Measurements from ENCODE around the gene TTC9.

Gene TTC9

GRCh38 chr14:70704960-70705359, 63.2 kb downstream of the TTC9 start:
- DNase-seq (ENCODE audit: low read depth), result no peak
- no peak overlapping the region for H3K4me3 ChIP-seq (ENCODE audit: low read depth, low read length)
- no peak for TF ChIP-seq CTCF (IDR thresholded peaks at IDR 0.05; ENCODE audit: low read depth, low read length, missing control alignments)

GRCh38 chr14:70706177-70706576, 64.5 kb downstream of the TTC9 start:
- no peak for DNase-seq (ENCODE audit: low read depth)
- no peak for TF ChIP-seq CTCF (IDR thresholded peaks at IDR 0.05; ENCODE audit: low read depth, low read length, missing control alignments)

GRCh38 chr14:70707138-70708038, 65.7 kb downstream of the TTC9 start:
- peak; percentile 55 for DNase-seq (ENCODE audit: low read depth)
- no peak overlapping the region for H3K4me3 ChIP-seq (ENCODE audit: low read depth, low read length)
- TF ChIP-seq CTCF (IDR thresholded peaks at IDR 0.05; ENCODE audit: low read depth, low read length, missing control alignments), result no peak

More at GRCh38 chr14:70706177-70706576, 64.5 kb downstream of the TTC9 start:
- no peak overlapping the region for H3K4me3 ChIP-seq (ENCODE audit: low read depth, low read length)

- DNase-seq (ENCODE audit: low read depth), result no peak
- no peak for TF ChIP-seq CTCF (IDR thresholded peaks at IDR 0.05; ENCODE audit: low read depth, low read length, missing control alignments)
- H3K4me3 ChIP-seq (ENCODE audit: low read depth, low read length), result no peak overlapping the region
Measured at GRCh38 chr14:70708717-70709570, 67.2 kb downstream of the TTC9 start.

- no peak overlapping the region for H3K4me3 ChIP-seq (ENCODE audit: low read depth, low read length)
- TF ChIP-seq CTCF (IDR thresholded peaks at IDR 0.05; ENCODE audit: low read depth, low read length, missing control alignments), result no peak
- no peak for DNase-seq (ENCODE audit: low read depth)
Measured at GRCh38 chr14:70709726-70710382, 68.1 kb downstream of the TTC9 start.

GRCh38 chr14:70711451-70711850, 69.7 kb downstream of the TTC9 start:
- no peak for TF ChIP-seq CTCF (IDR thresholded peaks at IDR 0.05; ENCODE audit: low read depth, low read length, missing control alignments)
- DNase-seq (ENCODE audit: low read depth), result no peak

More at GRCh38 chr14:70711451-70711850, 69.7 kb downstream of the TTC9 start:
- H3K4me3 ChIP-seq (ENCODE audit: low read depth, low read length), result no peak overlapping the region
